ENCODE results near the gene LRP3. TPM values are rescaled to one million over a fixed set of nuclear protein-coding genes. Genes with fewer than 3 reads are reported as not detected.
"Not testable (repeated sequence)": the region's sequence is repeated elsewhere in the genome, so short reads cannot be mapped to it uniquely, and the experiment has no call there.

Gene LRP3
- total RNA-seq, 1 experiment from 2014 or later: 98.8 TPM

GRCh38 chr19:33206261-33207039 lies 12.3 kb downstream of the LRP3 start:
- H3K9me3 ChIP-seq: no peaks in the 10 kb centered on the region
- H3K36me3 ChIP-seq: peaks cover 12% of the 10 kb centered on the region
- no peak overlapping the region for H3K4me3 ChIP-seq
- no peak for DNase-seq
- H3K27me3 ChIP-seq: no peaks in the 10 kb centered on the region

- Histone ChIP-seq H3K27me3 (no peaks in the 10 kb centered on the region), H3K9me3 (no peaks in the 10 kb centered on the region), H3K36me3 (peaks cover 12% of the 10 kb centered on the region), H3K4me3 (no peak overlapping the region)
- DNase-seq: no peak
Measured at GRCh38 chr19:33207040-33207620, 13.0 kb downstream of the LRP3 start.

GRCh38 chr19:33207903-33208302 lies 13.8 kb downstream of the LRP3 start:
- peaks cover 12% of the 10 kb centered on the region for H3K36me3 ChIP-seq
- H3K9me3 ChIP-seq: no peaks in the 10 kb centered on the region
- no peak for DNase-seq
- H3K27me3 ChIP-seq: no peaks in the 10 kb centered on the region
- H3K4me3 ChIP-seq: no peak overlapping the region

- peaks cover 7% of the 10 kb centered on the region for H3K36me3 ChIP-seq
- no peaks in the 10 kb centered on the region for H3K27me3 ChIP-seq
- no peak for DNase-seq
- H3K4me3 ChIP-seq: no peak overlapping the region
- H3K9me3 ChIP-seq: no peaks in the 10 kb centered on the region
Measured at GRCh38 chr19:33208371-33208895, 14.3 kb downstream of the LRP3 start.

GRCh38 chr19:33208904-33209849 lies 15.0 kb downstream of the LRP3 start:
- no peak overlapping the region for H3K4me3 ChIP-seq
- DNase-seq: no peak
- no peaks in the 10 kb centered on the region for H3K27me3 ChIP-seq
- H3K9me3 ChIP-seq: no peaks in the 10 kb centered on the region
- peaks cover 7% of the 10 kb centered on the region for H3K36me3 ChIP-seq

GRCh38 chr19:33209850-33210230 lies 15.7 kb downstream of the LRP3 start:
- not testable (repeated sequence) for H3K4me3 ChIP-seq, DNase-seq, H3K36me3 ChIP-seq

GRCh38 chr19:33210266-33210940 lies 16.3 kb downstream of the LRP3 start:
- Histone ChIP-seq H3K36me3 (peaks cover 7% of the 10 kb centered on the region; the same call in 1 of the 2 replicates), H3K4me3 (no peak overlapping the region), H3K27me3 (no peaks in the 10 kb centered on the region), H3K9me3 (no peaks in the 10 kb centered on the region)
- DNase-seq: no peak

More at GRCh38 chr19:33209850-33210230, 15.7 kb downstream of the LRP3 start:
- not testable (repeated sequence) for H3K9me3 ChIP-seq, H3K27me3 ChIP-seq

GRCh38 chr19:33211794-33212435 lies 17.8 kb downstream of the LRP3 start:
- Histone ChIP-seq H3K9me3 (no peaks in the 10 kb centered on the region), H3K27me3 (no peaks in the 10 kb centered on the region)

GRCh38 chr19:33212436-33213172 lies 18.5 kb downstream of the LRP3 start:
- H3K36me3 ChIP-seq: no peaks in the 10 kb centered on the region
- H3K27me3 ChIP-seq: no peaks in the 10 kb centered on the region
- no peaks in the 10 kb centered on the region for H3K9me3 ChIP-seq
- DNase-seq: no peak
- H3K4me3 ChIP-seq: no peak overlapping the region

More at GRCh38 chr19:33211794-33212435, 17.8 kb downstream of the LRP3 start:
- DNase-seq: no peak
- H3K4me3 ChIP-seq: no peak overlapping the region
- H3K36me3 ChIP-seq: no peaks in the 10 kb centered on the region

GRCh38 chr19:33214596-33214995 lies 20.5 kb downstream of the LRP3 start:
- no peaks in the 10 kb centered on the region for H3K9me3 ChIP-seq
- DNase-seq: no peak
- no peak overlapping the region for H3K4me3 ChIP-seq
- no peaks in the 10 kb centered on the region for H3K36me3 ChIP-seq
- no peaks in the 10 kb centered on the region for H3K27me3 ChIP-seq

GRCh38 chr19:33215438-33216197 lies 21.5 kb downstream of the LRP3 start:
- H3K4me3 ChIP-seq: no peak overlapping the region
- DNase-seq: no peak
- no peaks in the 10 kb centered on the region for H3K27me3 ChIP-seq
- H3K36me3 ChIP-seq: no peaks in the 10 kb centered on the region
- no peaks in the 10 kb centered on the region for H3K9me3 ChIP-seq

GRCh38 chr19:33216198-33216830 lies 22.2 kb downstream of the LRP3 start:
- H3K4me3 ChIP-seq: no peak overlapping the region
- H3K9me3 ChIP-seq: no peaks in the 10 kb centered on the region
- no peak for DNase-seq
- H3K36me3 ChIP-seq: no peaks in the 10 kb centered on the region
- no peaks in the 10 kb centered on the region for H3K27me3 ChIP-seq

GRCh38 chr19:33217881-33218280 lies 23.8 kb downstream of the LRP3 start:
- Histone ChIP-seq H3K36me3 (no peaks in the 10 kb centered on the region), H3K9me3 (no peaks in the 10 kb centered on the region), H3K27me3 (no peaks in the 10 kb centered on the region), H3K4me3 (no peak overlapping the region)
- no peak for DNase-seq

GRCh38 chr19:33219261-33219815 lies 25.2 kb downstream of the LRP3 start:
- no peaks in the 10 kb centered on the region for H3K9me3 ChIP-seq
- H3K36me3 ChIP-seq: no peaks in the 10 kb centered on the region
- no peaks in the 10 kb centered on the region for H3K27me3 ChIP-seq
- H3K4me3 ChIP-seq: no peak overlapping the region
- no peak for DNase-seq

Measured in MG63 (cell line).